RWPE1 (cell line): ENCODE measurements around the gene FGFR1OP2.

Experiments used
- CTCF ChIA-PET: fragments of 350-600 bp; sonication (Branson Sonifier 250); formaldehyde crosslinking; extraction: SDS; loops from one replicate; lab custom pipeline; 2021; lab: Yijun Ruan, JAX
- POLR2A ChIA-PET: fragments of 400-600 bp; formaldehyde crosslinking; extraction: SDS; loops from one replicate; lab custom pipeline; 2020; ENCODE audit warnings: antibody characterized with exemption; ENCODE audit not compliant: low non-redundant PET; lab: Yijun Ruan, JAX
- DNase-seq: peaks from one replicate; pipeline ENCODE4 v3.0.0; 2012; ENCODE audit warnings: low spot score
- H3K27ac ChIP-seq: fragments of 450-650 bp; 2 replicates; pipeline ENCODE4 v1.5.1; 2017
- CTCF ChIP-seq: fragments of 450-650 bp; conservative IDR thresholded peaks from 2 replicates; pipeline ENCODE4 v1.5.1; 2017; ENCODE audit warnings: low read depth, mild to moderate bottlenecking

Gene FGFR1OP2

DNA sequence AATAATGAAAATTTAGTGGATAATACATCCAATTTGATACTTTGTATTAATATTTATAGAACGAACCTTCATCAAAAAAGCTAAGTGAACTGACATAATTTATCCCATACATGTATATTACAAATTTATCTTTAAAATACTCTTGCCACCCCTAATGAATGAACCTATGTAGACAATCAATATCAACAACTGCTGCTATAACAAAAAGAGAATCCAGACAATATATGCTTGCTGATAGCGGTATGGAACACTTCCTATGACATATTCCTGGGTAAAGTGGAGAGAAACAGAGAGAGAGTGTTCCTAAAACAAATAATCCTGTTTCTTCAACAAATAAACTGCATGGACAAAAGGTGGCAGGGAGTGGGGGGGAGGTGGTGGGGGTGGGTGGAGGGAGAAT, 44.6 kb downstream of the FGFR1OP2 start:
- no peak for DNase-seq
- ChIA-PET CTCF (no interaction called here), POLR2A (no interaction called here)
- no peak for TF ChIP-seq CTCF
- no peak overlapping the region for H3K27ac ChIP-seq

DNA sequence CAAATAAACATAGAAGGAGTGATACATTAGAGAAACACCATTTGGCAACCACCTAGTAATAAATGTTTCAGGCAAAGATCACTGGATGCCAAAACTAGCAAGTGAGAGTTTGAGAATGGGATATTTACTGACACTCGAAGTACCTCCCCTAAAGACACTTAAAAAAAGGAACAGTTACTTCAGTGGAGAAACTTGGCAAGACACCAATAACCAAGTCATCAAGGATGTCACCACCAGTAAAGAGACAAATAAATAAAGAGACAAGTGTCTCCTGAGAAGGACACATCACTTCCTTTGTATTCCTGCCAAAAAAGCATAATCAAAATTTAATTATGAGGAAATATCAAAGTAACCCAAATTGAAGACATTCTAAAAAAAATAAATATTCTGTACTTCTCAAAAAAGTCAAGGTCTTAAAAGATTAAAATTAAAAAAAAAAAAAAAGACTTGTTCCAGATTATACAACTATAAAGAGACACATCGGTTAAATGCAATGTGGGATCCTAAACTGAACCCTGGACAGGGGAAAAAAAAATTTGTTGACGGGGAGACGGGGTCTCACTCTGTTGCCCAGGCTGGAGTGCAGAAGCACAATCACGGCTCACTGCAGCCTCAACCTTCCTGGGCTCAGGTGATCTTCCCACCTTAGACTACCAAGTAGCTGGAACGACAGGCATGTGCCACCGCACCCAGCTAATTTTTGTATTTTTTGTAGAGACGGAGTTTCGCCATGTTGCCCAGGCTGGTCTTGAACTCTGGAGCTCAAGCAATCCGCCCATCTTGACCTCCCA, 49.6 kb downstream of the FGFR1OP2 start:
- POLR2A ChIA-PET, result no interaction called here
- no peak overlapping the region for H3K27ac ChIP-seq
- CTCF ChIA-PET, result no interaction called here
- DNase-seq, result no peak
- no peak for TF ChIP-seq CTCF

GRCh38 chr12:26988703-26989102, 50.4 kb downstream of the FGFR1OP2 start:
- H3K27ac ChIP-seq, result no peak overlapping the region
- TF ChIP-seq CTCF, result no peak
- POLR2A ChIA-PET, result no interaction called here
- DNase-seq, result no peak
- CTCF ChIA-PET, result no interaction called here

GRCh38 chr12:26989873-26990272, 51.6 kb downstream of the FGFR1OP2 start:
- no peak for DNase-seq
- H3K27ac ChIP-seq, result no peak overlapping the region
- TF ChIP-seq CTCF, result no peak
- ChIA-PET CTCF (no interaction called here), POLR2A (interaction anchor here (0.6 kb wide), 1 partner anchor 1499 kb away, joined by 3 read pairs; no protein-coding TSS in a partner anchor)

- CTCF ChIA-PET, result no interaction called here
- no peak for TF ChIP-seq CTCF
- POLR2A ChIA-PET, result no interaction called here
- no peak for DNase-seq
- no peak overlapping the region for H3K27ac ChIP-seq
These were observed 53.6 kb downstream of the FGFR1OP2 start for GRCh38 chr12:26991826-26992225.

- H3K27ac ChIP-seq, result no peak overlapping the region
- ChIA-PET CTCF (interaction anchor here (0.7 kb wide), 1 partner anchor 470 kb away, joined by 3 read pairs; no protein-coding TSS in a partner anchor), POLR2A (no interaction called here)
- DNase-seq, result no peak
- no peak for TF ChIP-seq CTCF
These were observed 55.8 kb downstream of the FGFR1OP2 start for GRCh38 chr12:26994109-26994508.
